ENCODE data around the gene FAM53A. TPM values are rescaled to one million over a fixed set of nuclear protein-coding genes. Genes with fewer than 3 reads are reported as not detected.

FAM53A gene
- total and polyA plus RNA-seq, 2 donors (not counting 1 experiment from before 2014, with no cell fraction given): 0.65 to 0.99 TPM

GRCh38 chr4:1695913-1696312, 11.8 kb upstream of the FAM53A start:
- H3K4me3 ChIP-seq (replicated peaks in 1 of 4; ENCODE audit: control extremely low read depth in 1 of 4, insufficient read depth in 1 of 4, low read depth in 3 of 4, low read length in 4 of 4): no peak overlapping the region
- H3K4me1 ChIP-seq (ENCODE audit: control insufficient read depth, extremely low read depth, insufficient read depth, low read length): no peaks in the 10 kb centered on the region
- H3K4me2 ChIP-seq (ENCODE audit: extremely low read depth, insufficient read depth, low read length): no peak overlapping the region
- H2AFZ ChIP-seq (ENCODE audit: low read length): no peak overlapping the region
- no peak overlapping the region for H3K27ac ChIP-seq (ENCODE audit: insufficient read depth, low read length)
- H3K9ac ChIP-seq (ENCODE audit: insufficient read depth, low read length): no peak overlapping the region
- TF ChIP-seq EZH2 (IDR thresholded peaks at IDR 0.05; ENCODE audit: low read length, missing control alignments) (no peak), CTCF (conservative IDR thresholded peaks at IDR 0.05 in 1 of 2, IDR thresholded peaks at IDR 0.05 in 1 of 2; ENCODE audit: low read depth in 1 of 2, low read length in 2 of 2) (no peak)
- H4K20me1 ChIP-seq (ENCODE audit: control insufficient read depth, extremely low read depth, insufficient read depth, low read length): no peaks in the 10 kb centered on the region
- H3K79me2 ChIP-seq (ENCODE audit: control insufficient read depth, insufficient read depth, low read length): peaks cover 6% of the 10 kb centered on the region
- no peaks in the 10 kb centered on the region for H3K9me3 ChIP-seq (ENCODE audit: control insufficient read depth, insufficient read depth, low read depth, low read length)
- no peaks in the 10 kb centered on the region for H3K27me3 ChIP-seq (ENCODE audit: control insufficient read depth, insufficient read depth, low read length)
- peaks cover 24% of the 10 kb centered on the region for H3K36me3 ChIP-seq (ENCODE audit: control insufficient read depth, insufficient read depth, low read length)
- DNase-seq (ENCODE audit: low read depth in 2 of 2): no peak

- Histone ChIP-seq H3K4me1 (ENCODE audit: control insufficient read depth, extremely low read depth, insufficient read depth, low read length) (no peaks in the 10 kb centered on the region), H3K9me3 (ENCODE audit: control insufficient read depth, insufficient read depth, low read depth, low read length) (no peaks in the 10 kb centered on the region), H3K9ac (ENCODE audit: insufficient read depth, low read length) (no peak overlapping the region), H4K20me1 (ENCODE audit: control insufficient read depth, extremely low read depth, insufficient read depth, low read length) (no peaks in the 10 kb centered on the region), H3K79me2 (ENCODE audit: control insufficient read depth, insufficient read depth, low read length) (no peaks in the 10 kb centered on the region), H3K27ac (ENCODE audit: insufficient read depth, low read length) (no peak overlapping the region), H3K4me3 (replicated peaks in 1 of 4; ENCODE audit: control extremely low read depth in 1 of 4, insufficient read depth in 1 of 4, low read depth in 3 of 4, low read length in 4 of 4) (no peak overlapping the region), H3K27me3 (ENCODE audit: control insufficient read depth, insufficient read depth, low read length) (no peaks in the 10 kb centered on the region), H3K4me2 (ENCODE audit: extremely low read depth, insufficient read depth, low read length) (no peak overlapping the region), H2AFZ (ENCODE audit: low read length) (no peak overlapping the region), H3K36me3 (ENCODE audit: control insufficient read depth, insufficient read depth, low read length) (peaks cover 25% of the 10 kb centered on the region)
- TF ChIP-seq EZH2 (IDR thresholded peaks at IDR 0.05; ENCODE audit: low read length, missing control alignments) (no peak), CTCF (conservative IDR thresholded peaks at IDR 0.05 in 1 of 2, IDR thresholded peaks at IDR 0.05 in 1 of 2; ENCODE audit: low read depth in 1 of 2, low read length in 2 of 2) (peak; percentile 92 to 98)
- DNase-seq (ENCODE audit: low read depth in 2 of 2): peak; percentile 67 to 81
These were observed 9.2 kb upstream of the FAM53A start for GRCh38 chr4:1693131-1693896.

- Histone ChIP-seq H3K27ac (ENCODE audit: insufficient read depth, low read length) (no peak overlapping the region), H3K9me3 (ENCODE audit: control insufficient read depth, insufficient read depth, low read depth, low read length) (no peaks in the 10 kb centered on the region), H2AFZ (ENCODE audit: low read length) (no peak overlapping the region), H4K20me1 (ENCODE audit: control insufficient read depth, extremely low read depth, insufficient read depth, low read length) (no peaks in the 10 kb centered on the region), H3K36me3 (ENCODE audit: control insufficient read depth, insufficient read depth, low read length) (peaks cover 22% of the 10 kb centered on the region), H3K4me2 (ENCODE audit: extremely low read depth, insufficient read depth, low read length) (no peak overlapping the region), H3K27me3 (ENCODE audit: control insufficient read depth, insufficient read depth, low read length) (no peaks in the 10 kb centered on the region), H3K4me3 (replicated peaks in 1 of 4; ENCODE audit: control extremely low read depth in 1 of 4, insufficient read depth in 1 of 4, low read depth in 3 of 4, low read length in 4 of 4) (no peak overlapping the region), H3K79me2 (ENCODE audit: control insufficient read depth, insufficient read depth, low read length) (no peaks in the 10 kb centered on the region), H3K4me1 (ENCODE audit: control insufficient read depth, extremely low read depth, insufficient read depth, low read length) (no peaks in the 10 kb centered on the region), H3K9ac (ENCODE audit: insufficient read depth, low read length) (no peak overlapping the region)
- DNase-seq (ENCODE audit: low read depth in 2 of 2): no peak
- no peak for TF ChIP-seq CTCF (conservative IDR thresholded peaks at IDR 0.05 in 1 of 2, IDR thresholded peaks at IDR 0.05 in 1 of 2; ENCODE audit: low read depth in 1 of 2, low read length in 2 of 2)
- TF ChIP-seq EZH2 (IDR thresholded peaks at IDR 0.05; ENCODE audit: low read length, missing control alignments): no peak
These were observed 7.7 kb upstream of the FAM53A start for GRCh38 chr4:1691737-1692373.

Measured in fibroblast of lung (primary cell).